ENCODE measurements around the gene CLDN10. TPM values are rescaled to one million over a fixed set of nuclear protein-coding genes. Genes with fewer than 3 reads are reported as not detected.
A peak's percentile ranks its signal among the peaks of the same experiment; 100 is the strongest.

CLDN10 gene
- total RNA-seq, 1 donor from 2014 or later: 4.0 TPM

DNA sequence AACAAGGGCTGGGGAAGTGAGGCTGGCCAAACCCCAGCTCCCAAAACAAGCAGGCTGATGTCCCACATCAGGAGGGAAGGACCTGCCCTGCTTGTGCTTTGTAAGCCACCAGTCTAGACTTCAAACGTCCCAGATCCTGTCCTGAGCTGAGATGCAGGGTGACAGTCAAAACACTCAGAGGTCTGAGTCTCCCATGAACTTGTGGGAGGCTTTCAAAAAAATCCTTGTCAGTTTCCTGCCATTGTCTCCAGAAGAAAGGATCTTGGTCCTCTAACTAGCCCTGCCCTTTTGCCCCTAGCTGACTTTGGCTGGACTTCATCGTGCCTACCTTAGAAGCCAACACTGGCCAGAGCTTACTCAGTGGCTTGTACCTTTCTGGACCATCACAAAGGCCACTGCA, 48.7 kb downstream of the CLDN10 start:
- no peak for DNase-seq (ENCODE audit: low read depth)
- no peak overlapping the region for H3K4me3 ChIP-seq (ENCODE audit: low read depth, low read length)
- TF ChIP-seq, protein P1, sequence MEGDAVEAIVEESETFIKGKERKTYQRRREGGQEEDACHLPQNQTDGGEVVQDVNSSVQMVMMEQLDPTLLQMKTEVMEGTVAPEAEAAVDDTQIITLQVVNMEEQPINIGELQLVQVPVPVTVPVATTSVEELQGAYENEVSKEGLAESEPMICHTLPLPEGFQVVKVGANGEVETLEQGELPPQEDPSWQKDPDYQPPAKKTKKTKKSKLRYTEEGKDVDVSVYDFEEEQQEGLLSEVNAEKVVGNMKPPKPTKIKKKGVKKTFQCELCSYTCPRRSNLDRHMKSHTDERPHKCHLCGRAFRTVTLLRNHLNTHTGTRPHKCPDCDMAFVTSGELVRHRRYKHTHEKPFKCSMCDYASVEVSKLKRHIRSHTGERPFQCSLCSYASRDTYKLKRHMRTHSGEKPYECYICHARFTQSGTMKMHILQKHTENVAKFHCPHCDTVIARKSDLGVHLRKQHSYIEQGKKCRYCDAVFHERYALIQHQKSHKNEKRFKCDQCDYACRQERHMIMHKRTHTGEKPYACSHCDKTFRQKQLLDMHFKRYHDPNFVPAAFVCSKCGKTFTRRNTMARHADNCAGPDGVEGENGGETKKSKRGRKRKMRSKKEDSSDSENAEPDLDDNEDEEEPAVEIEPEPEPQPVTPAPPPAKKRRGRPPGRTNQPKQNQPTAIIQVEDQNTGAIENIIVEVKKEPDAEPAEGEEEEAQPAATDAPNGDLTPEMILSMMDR (IDR thresholded peaks at IDR 0.05; ENCODE audit: insufficient read depth, low read length, poor library complexity, severe bottlenecking): no peak
- no peaks in the 10 kb centered on the region for H3K27me3 ChIP-seq (ENCODE audit: control insufficient read depth, insufficient read depth, low read length)
- H3K36me3 ChIP-seq (ENCODE audit: control insufficient read depth, insufficient read depth, low read length): peaks cover 8% of the 10 kb centered on the region

DNA sequence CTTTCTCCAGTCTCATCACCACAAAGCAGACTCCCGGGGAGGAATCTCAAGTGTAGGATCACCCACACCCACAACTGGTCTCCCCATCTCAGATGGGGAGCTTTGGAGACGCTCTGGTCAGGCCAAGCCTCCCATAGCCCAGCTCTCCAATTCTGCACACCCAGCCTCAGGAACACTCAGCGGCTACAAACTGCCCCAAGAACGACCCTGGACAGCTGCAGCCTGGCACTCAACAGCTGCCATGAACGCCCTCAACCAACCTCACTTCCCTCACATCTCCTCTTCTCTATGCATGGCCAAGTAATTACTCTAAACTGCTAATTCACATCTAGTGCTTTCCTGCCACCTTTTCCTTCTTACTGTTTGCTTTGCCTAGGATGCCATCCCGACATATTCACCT, 49.4 kb downstream of the CLDN10 start:
- Histone ChIP-seq H3K27me3 (ENCODE audit: control insufficient read depth, insufficient read depth, low read length) (no peaks in the 10 kb centered on the region), H3K36me3 (ENCODE audit: control insufficient read depth, insufficient read depth, low read length) (peaks cover 8% of the 10 kb centered on the region), H3K4me3 (ENCODE audit: low read depth, low read length) (no peak overlapping the region)
- TF ChIP-seq, protein P1 (IDR thresholded peaks at IDR 0.05; ENCODE audit: insufficient read depth, low read length, poor library complexity, severe bottlenecking): no peak
- DNase-seq (ENCODE audit: low read depth): no peak

DNA sequence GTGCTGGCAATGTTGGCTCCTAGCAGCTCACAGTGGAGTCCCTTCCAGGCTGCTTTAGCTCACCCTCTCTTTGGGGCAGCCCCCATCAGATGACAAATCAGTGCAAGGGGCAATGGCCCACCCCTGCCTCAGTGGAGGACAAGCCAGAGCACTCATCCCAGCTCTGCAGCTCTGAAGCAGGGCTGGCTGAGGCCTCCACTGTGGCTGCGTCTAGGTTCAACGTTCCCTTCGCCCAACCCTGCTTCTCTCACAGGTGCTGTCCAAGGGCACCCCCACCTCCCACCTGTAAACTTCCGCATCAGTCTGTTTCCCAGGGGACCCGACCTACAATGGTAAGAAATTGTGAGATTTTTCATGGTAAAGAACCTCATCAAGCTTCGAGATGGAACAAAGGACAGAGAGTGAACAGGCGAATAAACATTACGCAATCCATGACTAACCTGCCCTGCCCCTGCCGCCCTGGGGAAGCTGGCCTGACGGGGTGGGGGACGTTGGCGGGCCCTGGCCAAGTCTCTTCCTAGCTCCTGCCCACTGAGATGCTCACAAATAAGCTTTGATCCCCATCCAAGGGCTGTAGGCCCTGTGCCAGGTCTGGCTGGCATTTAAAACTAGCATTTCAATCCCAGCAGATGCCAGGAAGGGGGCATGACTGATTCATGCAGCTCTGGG, 51.5 kb downstream of the CLDN10 start:
- H3K4me3 ChIP-seq (ENCODE audit: low read depth, low read length): no peak overlapping the region
- TF ChIP-seq, protein P1 (IDR thresholded peaks at IDR 0.05; ENCODE audit: insufficient read depth, low read length, poor library complexity, severe bottlenecking): no peak
- peak; percentile 62 for DNase-seq (ENCODE audit: low read depth)
- H3K36me3 ChIP-seq (ENCODE audit: control insufficient read depth, insufficient read depth, low read length): peaks cover 9% of the 10 kb centered on the region
- H3K27me3 ChIP-seq (ENCODE audit: control insufficient read depth, insufficient read depth, low read length): no peaks in the 10 kb centered on the region

DNA sequence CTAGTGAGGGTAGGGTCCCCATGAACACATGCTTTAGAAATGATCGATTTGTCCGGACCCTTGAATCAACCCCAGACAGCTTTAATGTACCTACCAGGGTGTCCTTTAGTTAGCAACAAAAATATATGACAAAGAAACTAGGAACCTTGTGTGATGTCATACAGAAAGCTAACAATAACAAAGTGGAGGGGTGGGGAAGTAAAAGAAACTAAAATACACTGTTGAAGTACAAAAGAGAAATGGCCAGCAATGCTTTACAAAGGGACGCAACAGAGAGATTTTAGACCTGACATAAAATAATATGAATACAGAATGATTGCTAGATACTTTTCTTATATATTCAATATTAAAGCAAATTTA, 52.0 kb downstream of the CLDN10 start:
- Histone ChIP-seq H3K27me3 (ENCODE audit: control insufficient read depth, insufficient read depth, low read length) (no peaks in the 10 kb centered on the region), H3K4me3 (ENCODE audit: low read depth, low read length) (no peak overlapping the region), H3K36me3 (ENCODE audit: control insufficient read depth, insufficient read depth, low read length) (peaks cover 9% of the 10 kb centered on the region)
- DNase-seq (ENCODE audit: low read depth): no peak
- TF ChIP-seq, protein P1 (IDR thresholded peaks at IDR 0.05; ENCODE audit: insufficient read depth, low read length, poor library complexity, severe bottlenecking): no peak

DNA sequence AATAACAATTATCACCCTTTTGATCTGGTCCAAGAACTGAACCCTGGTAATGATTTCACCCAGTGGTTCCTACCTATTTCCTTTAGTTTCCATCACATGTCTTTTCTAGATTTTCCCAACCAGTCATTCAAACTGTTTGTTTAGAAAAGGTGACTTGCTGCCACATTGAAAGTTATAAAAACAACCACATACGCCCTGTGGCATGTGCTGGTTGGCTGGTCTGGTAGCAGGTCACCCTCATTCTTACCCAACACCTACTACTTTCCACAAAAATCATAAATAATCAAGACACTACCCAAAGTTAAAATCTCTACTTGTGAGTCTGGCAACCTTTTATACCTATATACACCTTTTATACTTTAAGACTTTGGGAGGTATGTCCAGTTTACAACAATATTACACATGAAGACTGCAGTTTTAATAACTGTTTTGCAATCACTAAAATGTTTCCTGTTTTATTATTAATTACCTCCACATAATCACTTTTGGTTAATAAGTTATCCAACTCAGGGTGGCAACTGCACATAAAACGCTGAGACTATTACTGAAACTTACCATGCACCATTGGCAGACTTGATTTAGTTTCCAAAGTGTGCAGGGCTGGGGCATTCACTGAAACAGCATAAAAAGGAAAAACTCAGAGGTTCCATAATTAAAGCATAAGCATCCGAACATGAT, 53.1 kb downstream of the CLDN10 start:
- H3K27me3 ChIP-seq (ENCODE audit: control insufficient read depth, insufficient read depth, low read length): no peaks in the 10 kb centered on the region
- peaks cover 9% of the 10 kb centered on the region for H3K36me3 ChIP-seq (ENCODE audit: control insufficient read depth, insufficient read depth, low read length)
- TF ChIP-seq, protein P1 (IDR thresholded peaks at IDR 0.05; ENCODE audit: insufficient read depth, low read length, poor library complexity, severe bottlenecking): no peak
- no peak overlapping the region for H3K4me3 ChIP-seq (ENCODE audit: low read depth, low read length)
- no peak for DNase-seq (ENCODE audit: low read depth)

All from kidney epithelial cell (primary cell).